Right cardiac atrium (tissue), 5 donors: Measurements from ENCODE around the gene ELAPOR2. TPM values are rescaled to one million over a fixed set of nuclear protein-coding genes. Genes with fewer than 3 reads are reported as not detected.
"Not testable (repeated sequence)": the region's sequence is repeated elsewhere in the genome, so short reads cannot be mapped to it uniquely, and the experiment has no call there.

ENCODE experiments used
- ATAC-seq, 2 donors: fragments of 200-7000 bp; cut with Tn5 transposase; one replicate each; pipeline versions ENCODE4 v1.8.0 to v1.9.1; 2020; ENCODE audit warnings: moderate library complexity in 2 of 2, mild to moderate bottlenecking in 1 of 2
- DNase-seq, 3 donors: peaks; one replicate each; pipeline ENCODE4 v3.0.0-alpha.2; 2020
- H3K27ac ChIP-seq: one replicate; pipeline ENCODE4 v1.5.1; 2013; ENCODE audit warnings: mild to moderate bottlenecking, low read length, control low read depth, moderate library complexity
- H3K27me3 ChIP-seq: one replicate; pipeline ENCODE4 v1.6.1; 2013; ENCODE audit not compliant: control insufficient read depth, insufficient read depth
- H3K4me1 ChIP-seq: one replicate; pipeline ENCODE4 v1.6.1; 2013; ENCODE audit warnings: low read length; ENCODE audit not compliant: control insufficient read depth, insufficient read depth
- H3K4me3 ChIP-seq: one replicate; pipeline ENCODE4 v1.5.1; 2013; ENCODE audit warnings: low read length, control low read depth
- H3K9me3 ChIP-seq: one replicate; pipeline ENCODE4 v1.6.1; 2013; ENCODE audit warnings: low read length; ENCODE audit not compliant: control insufficient read depth
- WGBS: extraction: QIAGEN DNeasy Blood & Tissue Kit; methylation state at CpG from one replicate; pipeline ENCODE4 v1.1.7; 2013; 5-methylcytosine and 5-hydroxymethylcytosine counted together
- intact Hi-C, 4 donors: fragments of 100-400 bp; cut with DNase I; formaldehyde crosslinking; loops; one replicate each; pipeline versions ENCODE4 v1.11.0 to v1.14.0; 2022 to 2023
- long read RNA-seq, 4 donors: library from polyadenylated mRNA; unstranded; transcript quantifications; one replicate each; pipeline ENCODE4 v2.0.0, GENCODE V29; 2020 to 2021
- polyA plus RNA-seq: library from polyadenylated mRNA; stranded (reverse); fragments of 200-250 nt; gene quantifications from one replicate; pipeline ENCODE4 v1.2.3, GENCODE V29; 2013
- total RNA-seq, 4 donors: library from RNA; stranded (reverse); fragmentation: NEBNext Ultra II Directional; extraction: Animal tissue kit (Norgen Biotek cat#: 25700); gene quantifications; one replicate each; pipeline ENCODE4 v1.2.1, GENCODE V29; 2021
- donor health status: healthy with polysubstance abuse.
- donor health status: DM: no; HTN: yes; CAD: no.
- donor health status: DM: no; HTN: no; CAD: no.
- donor health status: DM: no; HTN: yes; CAD: no; lungs with severe emphysema.
- donor health status: DM: yes; HTN: yes; CAD: no.

The ELAPOR2 gene
- 10 to 100 TPM; 10.7 to 14.0 (median 12.6) TPM for total RNA-seq
- polyA plus RNA-seq: 5.3 TPM
- long read RNA-seq, donor 1, full-length matches to known transcripts: 12 of 23 reads
- long read RNA-seq, donor 1, partial matches to known transcripts: 7 of 23 reads
- long read RNA-seq, donor 1, other reads (novel, unspliced or antisense): 4 of 23 reads
- long read RNA-seq, donor 2, full-length matches to known transcripts: 2 of 4 reads
- long read RNA-seq, donor 2, partial matches to known transcripts: 0 of 4 reads
- long read RNA-seq, donor 2, other reads (novel, unspliced or antisense): 2 of 4 reads
- long read RNA-seq, donor 3, partial matches to known transcripts: 5 of 19 reads
- long read RNA-seq, donor 3, other reads (novel, unspliced or antisense): 14 of 19 reads
- long read RNA-seq, donor 4, full-length matches to known transcripts: 1 of 3 reads
- long read RNA-seq, donor 4, partial matches to known transcripts: 1 of 3 reads
- long read RNA-seq, donor 4, other reads (novel, unspliced or antisense): 1 of 3 reads

DNA sequence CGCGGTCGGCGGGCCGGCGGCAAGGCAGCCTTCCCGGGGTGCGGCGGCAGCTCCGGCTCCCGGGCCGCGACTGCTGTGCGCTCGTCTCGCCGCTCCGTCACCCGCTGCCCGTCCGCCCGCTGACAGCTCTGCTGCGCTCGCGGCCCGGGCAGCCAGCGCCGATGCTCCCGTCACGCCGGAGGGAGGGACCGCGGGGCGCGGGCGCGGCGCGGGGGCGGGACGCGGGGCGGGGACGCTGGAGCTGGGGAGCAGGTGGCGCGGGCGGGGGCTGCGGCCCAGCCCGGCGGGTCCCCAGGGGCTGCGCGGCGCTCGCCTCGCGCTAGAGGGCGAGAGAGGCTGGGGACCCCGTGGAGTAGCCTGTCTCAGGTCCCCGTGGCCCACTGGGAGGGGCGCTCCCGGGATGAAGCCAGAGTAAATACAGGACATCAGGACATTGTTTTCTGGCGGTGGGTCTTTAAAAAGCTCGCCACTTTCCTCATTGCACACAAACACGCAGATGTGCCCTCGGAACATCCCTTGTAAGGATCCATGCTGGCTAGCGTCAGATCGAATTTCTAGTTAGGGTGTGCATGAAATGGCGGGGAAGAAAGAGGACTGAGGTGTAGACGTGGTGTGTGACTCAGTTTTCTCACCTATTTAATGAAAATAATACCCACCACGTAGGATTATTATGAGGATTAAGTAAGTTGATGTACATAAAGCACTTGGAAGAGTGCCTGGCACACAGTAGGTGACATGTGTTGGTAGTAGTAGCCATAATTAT lies at the start of gene ELAPOR2:
Gene ELAPOR2, minus strand, starts transcription at position 130 of the 763 bp plus-strand sequence. CDS start 141 bp downstream, outside the sequence.
- no peaks in the 10 kb centered on the region for H3K9me3 ChIP-seq
- DNase-seq (peak; percentile 80 to 93 (median 91)), ATAC-seq (peak; percentile 99 to 100)
- peaks cover 5% of the 10 kb centered on the region for H3K4me1 ChIP-seq
- under 1% methylated on average over 70 of the region's 70 CpGs for WGBS
- H3K27ac ChIP-seq: peak within 1 kb of the TSS; percentile 70
- intact Hi-C loops: loop anchor here in 2 of 4 donors (10.0 kb wide), 2 partner anchors 115 to 125 kb away; no protein-coding TSS in a partner anchor
- peak within 1 kb of the TSS; percentile 93 for H3K4me3 ChIP-seq
- no peaks in the 10 kb centered on the region for H3K27me3 ChIP-seq

- Histone ChIP-seq H3K4me1 (no peaks in the 10 kb centered on the region), H3K9me3 (no peaks in the 10 kb centered on the region), H3K27ac (no peak overlapping the region), H3K4me3 (no peak overlapping the region), H3K27me3 (no peaks in the 10 kb centered on the region)
- DNase-seq (no peak), ATAC-seq (no peak)
- intact Hi-C loops: no loop called here
- WGBS: 83% methylated on average over 6 of the region's 6 CpGs
These were observed 48.7 kb upstream of the ELAPOR2 start for GRCh38 chr7:87107949-87108776.

DNA sequence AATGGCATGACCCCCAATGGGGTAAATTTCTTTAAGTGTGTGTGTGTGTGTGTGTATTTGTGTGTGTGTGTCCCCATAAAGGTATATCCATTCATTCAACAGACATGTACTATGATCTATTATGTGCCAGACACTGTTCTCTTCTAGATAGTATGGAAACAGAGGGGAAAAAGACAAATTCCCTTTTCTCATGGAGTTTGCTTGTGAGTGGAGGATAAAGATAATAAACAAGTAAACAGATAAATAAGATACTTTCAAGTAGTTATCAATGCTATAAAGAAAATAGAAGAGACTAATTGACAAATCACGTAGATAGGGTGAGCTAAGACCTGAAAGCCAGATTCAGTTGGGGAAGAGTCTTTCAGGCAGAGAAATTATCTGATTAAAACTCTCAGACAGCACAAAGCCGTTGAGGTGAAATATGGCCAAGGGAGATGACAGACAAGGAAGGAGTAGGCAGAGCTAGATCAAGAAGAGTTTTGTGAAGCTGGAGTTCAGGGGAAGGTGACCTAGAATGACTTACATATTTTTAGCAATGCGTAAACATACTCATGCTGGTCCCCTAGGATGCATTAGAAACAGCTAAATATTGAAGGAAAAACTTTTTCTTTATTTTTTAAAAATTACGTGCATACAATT lies 47.6 kb upstream of the ELAPOR2 start:
- H3K4me1 ChIP-seq: no peaks in the 10 kb centered on the region
- H3K4me3 ChIP-seq: no peak overlapping the region
- ATAC-seq (no peak), DNase-seq (no peak)
- H3K9me3 ChIP-seq: no peaks in the 10 kb centered on the region
- no peak overlapping the region for H3K27ac ChIP-seq
- 67% methylated on average over 4 of the region's 4 CpGs for WGBS
- intact Hi-C loops: no loop called here
- no peaks in the 10 kb centered on the region for H3K27me3 ChIP-seq

- WGBS: 52% methylated on average over 1 of the region's 1 CpG
- H3K4me1 ChIP-seq: no peaks in the 10 kb centered on the region
- no peaks in the 10 kb centered on the region for H3K9me3 ChIP-seq
- DNase-seq (no peak), ATAC-seq (no peak)
- no peak overlapping the region for H3K27ac ChIP-seq
- intact Hi-C loops: no loop called here
- H3K4me3 ChIP-seq: no peak overlapping the region
- no peaks in the 10 kb centered on the region for H3K27me3 ChIP-seq
These were observed 45.9 kb upstream of the ELAPOR2 start for GRCh38 chr7:87105401-87105800.

DNA sequence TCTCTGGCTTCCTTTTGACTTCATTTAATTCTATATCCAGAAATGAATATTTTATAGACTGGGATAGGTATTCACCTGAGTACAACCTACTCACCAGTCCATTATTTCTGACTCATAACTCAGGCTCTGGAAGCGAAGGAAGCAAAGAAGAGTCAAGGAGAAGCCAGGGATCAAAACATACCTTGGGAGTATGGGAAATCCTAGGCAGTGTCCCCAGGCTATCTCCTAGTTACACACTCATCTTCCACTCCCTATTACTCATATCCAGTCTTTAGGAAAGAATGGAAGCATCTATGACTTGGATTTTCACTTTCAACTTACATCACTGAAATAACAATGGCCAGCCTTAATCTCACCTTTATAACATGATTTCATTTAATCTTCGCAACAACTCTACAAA lies 40.9 kb upstream of the ELAPOR2 start:
- Histone ChIP-seq H3K27me3 (no peaks in the 10 kb centered on the region), H3K4me1 (no peaks in the 10 kb centered on the region), H3K27ac (no peak overlapping the region), H3K4me3 (no peak overlapping the region), H3K9me3 (no peaks in the 10 kb centered on the region)
- ATAC-seq: no peak
- intact Hi-C loops: no loop called here
- no peak for DNase-seq
- WGBS: 97% methylated on average over 2 of the region's 2 CpGs

GRCh38 chr7:87097375-87097774 lies 37.9 kb upstream of the ELAPOR2 start:
- H3K4me1 ChIP-seq, intact Hi-C loops, DNase-seq, H3K4me3 ChIP-seq, H3K27me3 ChIP-seq, ATAC-seq, H3K27ac ChIP-seq, H3K9me3 ChIP-seq: not testable (repeated sequence)
- no CpG with 5 or more reads among the region's 2 CpGs for WGBS

DNA sequence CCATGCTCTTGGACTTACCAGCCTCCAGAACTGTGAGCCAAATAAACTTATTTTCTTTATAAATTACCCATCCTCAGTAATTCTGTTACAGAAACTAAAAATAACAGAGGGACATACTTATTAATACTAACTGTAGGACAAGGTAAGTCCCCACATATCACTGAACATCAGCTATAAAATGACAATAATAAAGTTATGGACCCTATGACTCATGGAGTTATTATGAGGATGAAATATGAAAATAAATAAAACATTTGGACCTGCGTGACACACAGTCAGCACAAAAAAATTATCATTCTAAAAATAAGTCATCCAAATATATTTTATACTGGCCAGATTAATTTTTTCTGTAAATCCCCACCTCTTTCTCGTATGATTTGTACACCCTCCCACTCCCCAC lies 34.9 kb upstream of the ELAPOR2 start:
- H3K4me1 ChIP-seq: no peaks in the 10 kb centered on the region
- H3K27ac ChIP-seq: no peak overlapping the region
- H3K9me3 ChIP-seq: no peaks in the 10 kb centered on the region
- 68% methylated on average over 2 of the region's 2 CpGs for WGBS
- no peak for ATAC-seq
- no peaks in the 10 kb centered on the region for H3K27me3 ChIP-seq
- no peak overlapping the region for H3K4me3 ChIP-seq
- intact Hi-C loops: no loop called here
- DNase-seq: no peak

DNA sequence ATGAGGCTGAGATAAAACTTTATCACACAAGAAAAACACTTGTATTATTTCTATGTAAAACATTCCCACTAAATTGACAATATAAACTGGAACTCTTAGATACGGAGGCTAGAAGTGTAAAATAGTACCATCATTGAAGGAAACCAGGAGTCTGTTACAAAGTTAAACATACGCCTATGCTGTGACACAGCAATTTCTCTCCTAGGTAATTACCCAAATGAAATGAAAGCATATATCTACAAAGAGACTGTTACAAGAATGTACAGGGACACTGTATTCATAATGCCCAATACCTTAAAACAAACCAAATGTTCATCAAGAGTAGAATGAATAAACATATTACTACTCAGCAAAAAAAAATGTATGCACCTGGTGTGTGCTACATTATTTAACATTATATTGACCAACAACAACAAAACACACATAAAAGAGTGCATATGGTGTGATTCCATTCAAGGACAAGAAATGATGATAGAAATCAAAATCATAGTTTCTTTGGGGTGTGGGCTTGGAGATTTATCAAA lies 33.2 kb upstream of the ELAPOR2 start:
- Histone ChIP-seq H3K9me3 (no peaks in the 10 kb centered on the region), H3K4me1 (no peaks in the 10 kb centered on the region), H3K27ac (no peak overlapping the region), H3K27me3 (no peaks in the 10 kb centered on the region), H3K4me3 (no peak overlapping the region)
- no peak for ATAC-seq
- DNase-seq: no peak
- WGBS: 82% methylated on average over 2 of the region's 2 CpGs
- intact Hi-C loops: no loop called here

- H3K4me3 ChIP-seq: no peak overlapping the region
- WGBS: 64% methylated on average over 1 of the region's 1 CpG
- H3K27ac ChIP-seq: no peak overlapping the region
- ATAC-seq: no peak
- no peaks in the 10 kb centered on the region for H3K27me3 ChIP-seq
- no peaks in the 10 kb centered on the region for H3K4me1 ChIP-seq
- no peaks in the 10 kb centered on the region for H3K9me3 ChIP-seq
- intact Hi-C loops: no loop called here
- no peak for DNase-seq
These were observed 32.1 kb upstream of the ELAPOR2 start for GRCh38 chr7:87091487-87092066.
